ENCODE results near the gene SLC48A1.

DNA sequence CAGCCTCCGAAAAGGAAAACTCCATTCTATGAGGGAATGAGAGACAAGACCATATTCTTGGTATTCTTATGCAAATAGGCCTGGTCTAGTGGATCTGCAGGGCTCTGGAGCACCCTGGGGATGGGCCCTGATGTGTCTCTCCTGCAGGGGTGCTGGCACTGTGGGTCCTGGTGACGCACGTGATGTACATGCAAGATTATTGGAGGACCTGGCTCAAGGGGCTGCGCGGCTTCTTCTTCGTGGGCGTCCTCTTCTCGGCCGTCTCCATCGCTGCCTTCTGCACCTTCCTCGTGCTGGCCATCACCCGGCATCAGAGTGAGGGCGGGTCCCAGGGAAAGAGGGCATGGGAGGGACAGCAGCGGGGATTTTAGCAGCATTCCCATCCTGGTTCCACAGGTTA is 5.8 kb downstream of the SLC48A1 start:
- TF ChIP-seq GABPA (IDR thresholded peaks at IDR 0.05 in 1 of 2, conservative IDR thresholded peaks at IDR 0.05 in 1 of 2) (no peak), RAD21 (IDR thresholded peaks at IDR 0.05) (no peak), EGR1 (IDR thresholded peaks at IDR 0.05; ENCODE audit: low read depth in 2 of 2) (no peak)
- TF ChIP-seq, protein P1, sequence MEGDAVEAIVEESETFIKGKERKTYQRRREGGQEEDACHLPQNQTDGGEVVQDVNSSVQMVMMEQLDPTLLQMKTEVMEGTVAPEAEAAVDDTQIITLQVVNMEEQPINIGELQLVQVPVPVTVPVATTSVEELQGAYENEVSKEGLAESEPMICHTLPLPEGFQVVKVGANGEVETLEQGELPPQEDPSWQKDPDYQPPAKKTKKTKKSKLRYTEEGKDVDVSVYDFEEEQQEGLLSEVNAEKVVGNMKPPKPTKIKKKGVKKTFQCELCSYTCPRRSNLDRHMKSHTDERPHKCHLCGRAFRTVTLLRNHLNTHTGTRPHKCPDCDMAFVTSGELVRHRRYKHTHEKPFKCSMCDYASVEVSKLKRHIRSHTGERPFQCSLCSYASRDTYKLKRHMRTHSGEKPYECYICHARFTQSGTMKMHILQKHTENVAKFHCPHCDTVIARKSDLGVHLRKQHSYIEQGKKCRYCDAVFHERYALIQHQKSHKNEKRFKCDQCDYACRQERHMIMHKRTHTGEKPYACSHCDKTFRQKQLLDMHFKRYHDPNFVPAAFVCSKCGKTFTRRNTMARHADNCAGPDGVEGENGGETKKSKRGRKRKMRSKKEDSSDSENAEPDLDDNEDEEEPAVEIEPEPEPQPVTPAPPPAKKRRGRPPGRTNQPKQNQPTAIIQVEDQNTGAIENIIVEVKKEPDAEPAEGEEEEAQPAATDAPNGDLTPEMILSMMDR (IDR thresholded peaks at IDR 0.05; ENCODE audit: low read depth, low read length, missing input control) = no peak
- TF ChIP-seq, protein P2, sequence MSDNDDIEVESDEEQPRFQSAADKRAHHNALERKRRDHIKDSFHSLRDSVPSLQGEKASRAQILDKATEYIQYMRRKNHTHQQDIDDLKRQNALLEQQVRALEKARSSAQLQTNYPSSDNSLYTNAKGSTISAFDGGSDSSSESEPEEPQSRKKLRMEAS (IDR thresholded peaks at IDR 0.05) = no peak
- TF ChIP-seq, protein P3, sequence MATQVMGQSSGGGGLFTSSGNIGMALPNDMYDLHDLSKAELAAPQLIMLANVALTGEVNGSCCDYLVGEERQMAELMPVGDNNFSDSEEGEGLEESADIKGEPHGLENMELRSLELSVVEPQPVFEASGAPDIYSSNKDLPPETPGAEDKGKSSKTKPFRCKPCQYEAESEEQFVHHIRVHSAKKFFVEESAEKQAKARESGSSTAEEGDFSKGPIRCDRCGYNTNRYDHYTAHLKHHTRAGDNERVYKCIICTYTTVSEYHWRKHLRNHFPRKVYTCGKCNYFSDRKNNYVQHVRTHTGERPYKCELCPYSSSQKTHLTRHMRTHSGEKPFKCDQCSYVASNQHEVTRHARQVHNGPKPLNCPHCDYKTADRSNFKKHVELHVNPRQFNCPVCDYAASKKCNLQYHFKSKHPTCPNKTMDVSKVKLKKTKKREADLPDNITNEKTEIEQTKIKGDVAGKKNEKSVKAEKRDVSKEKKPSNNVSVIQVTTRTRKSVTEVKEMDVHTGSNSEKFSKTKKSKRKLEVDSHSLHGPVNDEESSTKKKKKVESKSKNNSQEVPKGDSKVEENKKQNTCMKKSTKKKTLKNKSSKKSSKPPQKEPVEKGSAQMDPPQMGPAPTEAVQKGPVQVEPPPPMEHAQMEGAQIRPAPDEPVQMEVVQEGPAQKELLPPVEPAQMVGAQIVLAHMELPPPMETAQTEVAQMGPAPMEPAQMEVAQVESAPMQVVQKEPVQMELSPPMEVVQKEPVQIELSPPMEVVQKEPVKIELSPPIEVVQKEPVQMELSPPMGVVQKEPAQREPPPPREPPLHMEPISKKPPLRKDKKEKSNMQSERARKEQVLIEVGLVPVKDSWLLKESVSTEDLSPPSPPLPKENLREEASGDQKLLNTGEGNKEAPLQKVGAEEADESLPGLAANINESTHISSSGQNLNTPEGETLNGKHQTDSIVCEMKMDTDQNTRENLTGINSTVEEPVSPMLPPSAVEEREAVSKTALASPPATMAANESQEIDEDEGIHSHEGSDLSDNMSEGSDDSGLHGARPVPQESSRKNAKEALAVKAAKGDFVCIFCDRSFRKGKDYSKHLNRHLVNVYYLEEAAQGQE (IDR thresholded peaks at IDR 0.05) = no peak

All from liver (tissue), 3 donors.